ENCODE data around the gene SPP1. TPM values are rescaled to one million over a fixed set of nuclear protein-coding genes. Genes with fewer than 3 reads are reported as not detected.

The SPP1 gene
- total RNA-seq, 4 donors from 2014 or later = 5.6 to 37.8 (median 10.3) TPM

DNA sequence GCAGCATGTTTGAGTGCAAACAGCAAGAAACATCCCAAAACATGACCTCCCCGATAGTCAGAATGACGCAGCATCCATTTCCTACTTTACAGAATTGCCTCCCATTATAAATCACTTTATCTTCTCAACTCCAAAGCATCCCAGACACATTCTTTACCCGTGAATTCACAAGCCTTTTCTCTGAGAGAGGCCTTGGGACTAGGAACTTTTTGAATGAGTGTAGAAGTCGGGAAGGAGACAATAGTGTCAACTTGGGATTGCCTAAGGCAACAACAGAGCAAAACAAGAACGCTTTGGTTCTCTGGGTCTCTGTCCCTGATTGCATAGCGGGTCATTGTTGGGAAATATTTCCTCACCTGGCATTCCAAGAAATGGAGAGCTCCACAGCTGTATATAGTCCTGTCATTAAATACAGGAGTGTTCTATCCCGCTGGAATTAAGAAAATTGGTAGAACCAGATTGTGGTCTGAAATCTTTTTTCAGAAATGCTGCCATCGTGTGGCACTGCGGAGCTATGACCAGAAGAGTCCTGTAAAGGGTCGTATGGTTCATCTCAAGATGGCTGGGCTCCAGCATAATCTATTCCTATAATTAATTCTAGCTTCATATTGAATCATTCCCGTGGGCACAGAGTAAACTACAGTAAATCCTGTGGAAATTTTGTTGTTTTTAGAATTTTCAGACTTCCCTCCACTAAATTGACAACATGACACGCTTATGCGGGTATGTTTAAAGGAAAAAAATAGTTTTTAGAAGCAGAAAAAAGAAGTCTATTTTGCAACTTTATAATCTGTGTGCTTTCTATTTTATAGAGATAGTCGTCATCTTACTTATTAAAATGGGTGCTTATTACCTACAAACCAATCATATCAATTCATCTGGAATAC, 2.0 kb upstream of the SPP1 start:
- peak overlapping the region; percentile 7 to 24 for H3K4me3 ChIP-seq
- peaks cover 0 to 9% (median 0%) of the 10 kb centered on the region in 3 donors for H3K4me1 ChIP-seq
- TF ChIP-seq POLR2A (IDR thresholded peaks at IDR 0.05) (no peak), POLR2AphosphoS5 (IDR thresholded peaks at IDR 0.05) (no peak)
- TF ChIP-seq, protein P1, sequence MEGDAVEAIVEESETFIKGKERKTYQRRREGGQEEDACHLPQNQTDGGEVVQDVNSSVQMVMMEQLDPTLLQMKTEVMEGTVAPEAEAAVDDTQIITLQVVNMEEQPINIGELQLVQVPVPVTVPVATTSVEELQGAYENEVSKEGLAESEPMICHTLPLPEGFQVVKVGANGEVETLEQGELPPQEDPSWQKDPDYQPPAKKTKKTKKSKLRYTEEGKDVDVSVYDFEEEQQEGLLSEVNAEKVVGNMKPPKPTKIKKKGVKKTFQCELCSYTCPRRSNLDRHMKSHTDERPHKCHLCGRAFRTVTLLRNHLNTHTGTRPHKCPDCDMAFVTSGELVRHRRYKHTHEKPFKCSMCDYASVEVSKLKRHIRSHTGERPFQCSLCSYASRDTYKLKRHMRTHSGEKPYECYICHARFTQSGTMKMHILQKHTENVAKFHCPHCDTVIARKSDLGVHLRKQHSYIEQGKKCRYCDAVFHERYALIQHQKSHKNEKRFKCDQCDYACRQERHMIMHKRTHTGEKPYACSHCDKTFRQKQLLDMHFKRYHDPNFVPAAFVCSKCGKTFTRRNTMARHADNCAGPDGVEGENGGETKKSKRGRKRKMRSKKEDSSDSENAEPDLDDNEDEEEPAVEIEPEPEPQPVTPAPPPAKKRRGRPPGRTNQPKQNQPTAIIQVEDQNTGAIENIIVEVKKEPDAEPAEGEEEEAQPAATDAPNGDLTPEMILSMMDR (IDR thresholded peaks at IDR 0.05) = peak; percentile 70 to 83 (median 76)
- 24 to 30% methylated on average over 14 of the region's 14 CpGs for WGBS, 2 donors (ENCODE audit: low coverage in 1 of 2)
- H3K27ac ChIP-seq = peak overlapping the region in 1 of 4 donors; percentile 45
- H3K9me3 ChIP-seq = no peaks in the 10 kb centered on the region
- peak; percentile 60 for ATAC-seq
- no peaks in the 10 kb centered on the region for H3K36me3 ChIP-seq
- H3K27me3 ChIP-seq = no peaks in the 10 kb centered on the region

DNA sequence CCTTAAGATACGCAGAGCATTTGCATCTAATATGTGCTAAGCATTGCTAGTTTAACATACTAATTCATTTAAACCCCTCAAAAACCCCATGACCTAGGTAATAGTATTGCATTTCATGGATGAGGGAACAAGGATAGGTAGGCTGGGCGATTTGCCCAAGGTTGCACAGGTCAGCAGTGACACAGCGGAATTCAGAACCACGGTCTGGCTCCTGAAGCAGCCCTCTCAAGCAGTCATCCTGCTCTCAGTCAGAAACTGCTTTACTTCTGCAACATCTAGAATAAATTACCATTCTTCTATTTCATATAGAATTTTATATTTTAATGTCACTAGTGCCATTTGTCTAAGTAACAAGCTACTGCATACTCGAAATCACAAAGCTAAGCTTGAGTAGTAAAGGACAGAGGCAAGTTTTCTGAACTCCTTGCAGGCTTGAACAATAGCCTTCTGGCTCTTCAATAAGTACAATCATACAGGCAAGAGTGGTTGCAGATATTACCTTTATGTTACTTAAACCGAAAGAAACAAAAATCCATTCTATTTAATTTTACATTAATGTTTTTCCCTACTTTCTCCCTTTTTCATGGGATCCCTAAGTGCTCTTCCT, 555 bp upstream of the SPP1 start:
- WGBS, 2 donors (ENCODE audit: low coverage in 1 of 2) = 59 to 72% methylated on average over 6 of the region's 6 CpGs
- Histone ChIP-seq H3K4me1 (peaks cover 0 to 9% (median 0%) of the 10 kb centered on the region in 3 donors), H3K27ac (no peak overlapping the region), H3K9me3 (no peaks in the 10 kb centered on the region), H3K27me3 (no peaks in the 10 kb centered on the region), H3K36me3 (no peaks in the 10 kb centered on the region), H3K4me3 (no peak overlapping the region)
- TF ChIP-seq EP300 (IDR thresholded peaks at IDR 0.05) (no peak), POLR2AphosphoS5 (IDR thresholded peaks at IDR 0.05) (no peak), POLR2A (IDR thresholded peaks at IDR 0.05) (no peak)
- TF ChIP-seq, protein P1 (IDR thresholded peaks at IDR 0.05) = no peak
- no peak for ATAC-seq

DNA sequence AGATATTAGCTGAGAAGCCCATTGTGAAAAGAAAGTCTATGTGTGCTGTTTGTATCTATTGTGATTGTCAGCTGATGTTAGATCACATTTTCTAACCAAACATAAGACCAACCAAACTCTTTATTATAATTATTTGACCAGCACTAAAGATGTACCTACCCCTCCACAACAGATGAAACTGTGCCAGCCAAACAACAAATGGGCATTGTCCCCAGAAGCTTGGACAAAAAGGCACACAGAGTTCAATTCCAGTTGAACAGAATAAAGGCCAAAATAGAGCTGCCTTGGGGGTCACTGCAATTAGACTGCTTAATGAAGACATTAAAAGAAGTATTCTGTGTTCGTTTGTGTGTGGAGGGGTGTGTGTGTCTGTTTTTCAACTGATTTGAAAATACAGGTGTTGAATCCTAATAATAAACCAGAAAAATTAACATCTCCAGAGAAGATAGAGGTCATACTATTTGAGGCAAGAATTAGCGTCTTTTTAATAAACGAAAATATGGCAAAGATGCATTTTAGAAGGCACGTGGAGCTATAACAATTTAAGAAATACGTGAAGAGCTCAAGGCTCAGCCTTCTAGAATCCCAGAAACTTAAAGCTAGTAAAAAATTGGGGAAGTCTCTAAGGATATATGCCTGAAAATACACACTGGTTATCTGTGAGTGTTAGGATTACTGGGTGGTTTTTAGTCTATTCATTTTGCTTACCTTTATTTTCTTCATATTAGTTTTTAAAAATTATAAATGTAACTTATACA, 2.2 kb downstream of the SPP1 start:
- no peak for TF ChIP-seq EP300 (IDR thresholded peaks at IDR 0.05)
- TF ChIP-seq POLR2A (IDR thresholded peaks at IDR 0.05) = no peak
- TF ChIP-seq, protein P1 (IDR thresholded peaks at IDR 0.05) = no peak
- no peak for TF ChIP-seq POLR2AphosphoS5 (IDR thresholded peaks at IDR 0.05)
- no peaks in the 10 kb centered on the region for H3K36me3 ChIP-seq
- H3K9me3 ChIP-seq = no peaks in the 10 kb centered on the region
- peaks cover 0 to 9% (median 0%) of the 10 kb centered on the region in 3 donors for H3K4me1 ChIP-seq
- H3K27ac ChIP-seq = no peak overlapping the region
- 76 to 77% methylated on average over 5 of the region's 5 CpGs for WGBS, 2 donors (ENCODE audit: low coverage in 1 of 2)
- no peak overlapping the region for H3K4me3 ChIP-seq
- ATAC-seq = no peak
- H3K27me3 ChIP-seq = no peaks in the 10 kb centered on the region

DNA sequence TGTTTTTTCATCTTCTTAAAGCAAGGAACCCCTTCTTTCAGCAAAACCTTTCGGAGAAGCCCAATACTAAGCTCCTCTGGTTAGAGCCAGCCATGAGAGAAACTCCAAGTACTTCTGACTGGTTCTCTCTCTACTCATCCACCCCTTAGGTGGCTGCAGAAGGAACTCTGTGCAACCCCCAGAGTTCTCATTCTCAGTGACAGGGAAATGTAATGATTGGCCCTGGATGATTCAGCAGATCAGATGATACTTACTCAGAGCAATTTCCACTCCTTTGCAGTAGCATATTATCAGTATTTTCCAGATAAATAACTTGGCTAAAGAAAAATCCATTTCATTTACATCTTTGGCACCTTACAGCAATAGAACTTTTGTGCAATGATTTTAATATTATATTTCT, 3.2 kb downstream of the SPP1 start:
- H3K27me3 ChIP-seq = no peaks in the 10 kb centered on the region
- no peak for ATAC-seq
- H3K27ac ChIP-seq = no peak overlapping the region
- H3K4me3 ChIP-seq = no peak overlapping the region
- no peaks in the 10 kb centered on the region for H3K9me3 ChIP-seq
- no peak for TF ChIP-seq POLR2A (IDR thresholded peaks at IDR 0.05)
- no peaks in the 10 kb centered on the region for H3K36me3 ChIP-seq
- WGBS, 2 donors (ENCODE audit: low coverage in 1 of 2) = 100% methylated on average over 1 of the region's 1 CpG; no CpG with 5 or more reads in 1 of the 2 donors
- peaks cover 0 to 2% (median 0%) of the 10 kb centered on the region in 3 donors for H3K4me1 ChIP-seq

DNA sequence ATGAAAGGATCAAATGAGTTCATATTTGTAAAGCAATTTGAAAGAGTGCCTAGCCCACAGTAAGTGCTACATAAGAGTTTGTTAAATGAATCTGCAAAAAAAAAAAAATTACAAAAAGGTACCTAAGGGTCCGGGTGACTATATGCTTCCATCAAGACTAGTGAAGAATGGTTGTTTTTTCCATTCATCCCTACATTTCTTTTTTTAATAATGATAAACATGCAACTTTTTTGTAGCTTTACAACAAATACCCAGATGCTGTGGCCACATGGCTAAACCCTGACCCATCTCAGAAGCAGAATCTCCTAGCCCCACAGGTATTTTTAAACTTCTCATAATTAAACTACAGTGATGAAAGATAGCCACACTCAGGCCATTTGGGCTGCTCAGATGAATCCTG, 4.3 kb downstream of the SPP1 start:
- no peaks in the 10 kb centered on the region for H3K36me3 ChIP-seq
- no peak for ATAC-seq
- H3K4me1 ChIP-seq = no peaks in the 10 kb centered on the region
- WGBS, 2 donors (ENCODE audit: low coverage in 1 of 2) = 67 to 100% methylated on average over 1 of the region's 1 CpG
- no peaks in the 10 kb centered on the region for H3K27me3 ChIP-seq
- H3K27ac ChIP-seq = no peak overlapping the region
- H3K4me3 ChIP-seq = no peak overlapping the region
- TF ChIP-seq POLR2AphosphoS5 (IDR thresholded peaks at IDR 0.05) (no peak), POLR2A (IDR thresholded peaks at IDR 0.05) (no peak), EP300 (IDR thresholded peaks at IDR 0.05) (no peak)
- TF ChIP-seq, protein P1 (IDR thresholded peaks at IDR 0.05) = no peak
- H3K9me3 ChIP-seq = no peaks in the 10 kb centered on the region

Measured in gastroesophageal sphincter (tissue), 4 donors.